PC-9 (cell line): ENCODE results near the gene LMX1B. TPM values are rescaled to one million over a fixed set of nuclear protein-coding genes. Genes with fewer than 3 reads are reported as not detected.

Experiments used
- BruUV-seq: library from RNA; stranded (reverse); fragments of 400-500 nt; replicated peaks from 2 replicates; lab custom pipeline; 2021; lab: Mats Ljungman, UMichigan
- CTCF ChIA-PET: fragments of 300-600 bp; sonication (Branson Sonifier 250); formaldehyde crosslinking; loops from one replicate; lab custom pipeline; 2022; ENCODE audit warnings: antibody characterized with exemption; lab: Charles Lee
- POLR2A ChIA-PET: fragments of 300-600 bp; sonication (Branson Sonifier 250); formaldehyde crosslinking; loops from one replicate; lab custom pipeline; 2022; ENCODE audit warnings: antibody characterized with exemption; ENCODE audit not compliant: unreplicated experiment; lab: Charles Lee
- DNase-seq, 2 experiments: peaks; one replicate each; pipeline versions ENCODE4 v3.0.0 to v3.0.0-alpha.2; 2015 to 2022; ENCODE audit warnings: mixed read lengths in 1 of 2
- H2AFZ ChIP-seq: fragments of 200-600 bp; sonication (generic); 2 replicates; pipeline ENCODE4 v1.8.1; 2017; ENCODE audit warnings: antibody characterized with exemption
- H3F3A ChIP-seq: fragments of 200-600 bp; sonication (generic); 2 replicates; pipeline ENCODE4 v1.8.1; 2017; ENCODE audit warnings: antibody characterized with exemption, mild to moderate bottlenecking, low read depth; ENCODE audit not compliant: insufficient read depth
- H3K27ac ChIP-seq: fragments of 200-600 bp; sonication (generic); 2 replicates; pipeline ENCODE4 v1.6.1; 2016; ENCODE audit warnings: mixed run types
- H3K27me3 ChIP-seq: fragments of 200-600 bp; sonication (generic); 2 replicates; pipeline ENCODE4 v1.6.1; 2016; ENCODE audit warnings: low read depth, mixed run types; ENCODE audit not compliant: insufficient read depth
- H3K36me3 ChIP-seq: fragments of 200-600 bp; sonication (generic); 2 replicates; pipeline ENCODE4 v1.6.1; 2016; ENCODE audit warnings: low read depth, mixed run types
- H3K4me1 ChIP-seq: fragments of 200-600 bp; sonication (generic); replicated peaks from 2 replicates; pipeline ENCODE4 v1.6.1; 2016; ENCODE audit warnings: mixed run types; ENCODE audit not compliant: insufficient read depth
- H3K4me2 ChIP-seq: fragments of 200-600 bp; sonication (generic); 2 replicates; pipeline ENCODE4 v1.6.1; 2017; ENCODE audit warnings: mixed run types
- H3K4me3 ChIP-seq: fragments of 200-600 bp; sonication (generic); 2 replicates; pipeline ENCODE4 v1.6.1; 2016; ENCODE audit warnings: mixed run types
- H3K79me2 ChIP-seq: fragments of 200-600 bp; sonication (generic); 2 replicates; pipeline ENCODE4 v1.6.1; 2017; ENCODE audit warnings: low read depth, mixed run types
- H3K9me2 ChIP-seq: fragments of 200-600 bp; sonication (generic); 2 replicates; pipeline ENCODE4 v1.8.1; 2017; ENCODE audit warnings: mild to moderate bottlenecking; ENCODE audit not compliant: insufficient read depth
- H3K9me3 ChIP-seq: fragments of 200-600 bp; sonication (generic); 2 replicates; pipeline ENCODE4 v1.8.1; 2016; ENCODE audit warnings: low read depth; ENCODE audit not compliant: insufficient read depth
- H4K20me1 ChIP-seq: fragments of 200-600 bp; sonication (generic); 2 replicates; pipeline ENCODE4 v1.8.1; 2017; ENCODE audit not compliant: insufficient read depth
- CTCF ChIP-seq: fragments of 200-600 bp; sonication (generic); conservative IDR thresholded peaks from 2 replicates; pipeline ENCODE4 v1.6.1; 2017; ENCODE audit warnings: mixed run types, antibody characterized with exemption, mild to moderate bottlenecking, moderate library complexity
- EZH2 ChIP-seq: fragments of 200-600 bp; sonication (generic); IDR thresholded peaks from 2 replicates; pipeline ENCODE4 v1.8.0; 2017; ENCODE audit warnings: antibody characterized with exemption, low read depth
- intact Hi-C: fragments of 100-400 bp; cut with micrococcal nuclease; formaldehyde crosslinking; loops from one replicate; pipeline ENCODE4 v1.10.0; 2022; ENCODE audit not compliant: unreplicated experiment
- total RNA-seq: library from RNA; stranded (reverse); gene quantifications from 2 replicates; pipeline ENCODE4 v1.2.3, GENCODE V29; 2021

The LMX1B gene
- total RNA-seq, 1 experiment from 2014 or later, result not detected

- no peaks in the 10 kb centered on the region for H4K20me1 ChIP-seq
- H3K4me3 ChIP-seq, result no peak overlapping the region
- DNase-seq, result no peak
- ChIA-PET CTCF (interaction anchor here (1.0 kb wide), 1 partner anchor 64 kb away, joined by 3 read pairs; no protein-coding TSS in a partner anchor), POLR2A (no interaction called here)
- H2AFZ ChIP-seq, result no peak overlapping the region
- no peaks in the 10 kb centered on the region for H3K36me3 ChIP-seq
- no peak overlapping the region for H3K4me2 ChIP-seq
- H3K79me2 ChIP-seq, result no peaks in the 10 kb centered on the region
- intact Hi-C loops, result no loop called here
- peaks cover 67% of the 10 kb centered on the region for H3K27me3 ChIP-seq
- BruUV-seq, result no TSS peak
- no peaks in the 10 kb centered on the region for H3K4me1 ChIP-seq
- H3F3A ChIP-seq, result no peaks in the 10 kb centered on the region
- no peak overlapping the region for H3K27ac ChIP-seq
- TF ChIP-seq CTCF (no peak), EZH2 (no peak)
- no peaks in the 10 kb centered on the region for H3K9me3 ChIP-seq
- H3K9me2 ChIP-seq, result no peaks in the 10 kb centered on the region
Measured at GRCh38 chr9:126626127-126626925, 12.6 kb downstream of the LMX1B start.

DNA sequence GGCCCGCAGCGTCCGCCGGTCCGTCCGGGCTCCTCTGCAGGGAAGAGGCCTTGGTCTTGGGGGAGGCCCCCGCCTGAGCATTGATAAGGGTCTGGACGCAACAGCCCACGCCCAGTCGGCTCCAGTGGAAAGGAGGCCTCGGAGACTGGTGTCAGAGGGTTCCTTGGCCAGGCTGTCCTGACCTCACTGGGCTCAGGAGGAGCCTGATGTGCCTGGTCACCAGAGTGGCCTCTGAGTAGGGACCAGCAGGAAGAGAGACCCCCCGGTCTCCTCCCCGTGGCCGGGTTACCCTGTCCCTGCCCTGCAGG is 13.2 kb downstream of the LMX1B start:
- no TSS peak for BruUV-seq
- intact Hi-C loops, result no loop called here
- Histone ChIP-seq H2AFZ (no peak overlapping the region), H4K20me1 (no peaks in the 10 kb centered on the region), H3K4me3 (no peak overlapping the region), H3K79me2 (no peaks in the 10 kb centered on the region), H3K9me2 (no peaks in the 10 kb centered on the region), H3K27me3 (peaks cover 61% of the 10 kb centered on the region), H3K27ac (no peak overlapping the region), H3K36me3 (no peaks in the 10 kb centered on the region), H3K9me3 (no peaks in the 10 kb centered on the region), H3K4me2 (no peak overlapping the region), H3K4me1 (no peaks in the 10 kb centered on the region), H3F3A (no peaks in the 10 kb centered on the region)
- ChIA-PET CTCF (interaction anchor here (1.0 kb wide), 1 partner anchor 64 kb away, joined by 3 read pairs; no protein-coding TSS in a partner anchor), POLR2A (no interaction called here)
- TF ChIP-seq CTCF, result no peak
- TF ChIP-seq EZH2, result no peak
- no peak for DNase-seq

DNA sequence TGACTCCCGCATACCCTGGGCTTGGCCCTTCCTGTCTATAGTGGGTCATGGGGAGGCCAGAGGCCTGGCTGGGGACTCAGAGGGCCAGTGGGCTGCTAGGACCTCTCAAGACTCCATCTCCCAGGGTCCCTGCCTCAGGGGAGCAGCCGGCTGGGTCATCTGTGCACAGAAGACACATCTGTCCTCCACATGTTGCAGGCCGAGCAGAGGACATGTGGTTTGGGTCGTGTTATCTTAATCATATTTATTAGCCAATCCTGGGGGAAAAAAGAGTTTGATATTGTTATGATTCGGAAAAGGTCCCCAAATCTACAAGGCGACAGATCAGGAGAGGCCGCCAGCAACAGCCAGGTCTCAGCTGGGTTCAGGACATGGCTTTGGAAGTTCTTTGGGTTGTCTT is 14.4 kb downstream of the LMX1B start:
- intact Hi-C loops, result no loop called here
- no peak overlapping the region for H3K27ac ChIP-seq
- no peaks in the 10 kb centered on the region for H3K9me2 ChIP-seq
- no peaks in the 10 kb centered on the region for H3K79me2 ChIP-seq
- H3K4me1 ChIP-seq, result no peaks in the 10 kb centered on the region
- H3K4me2 ChIP-seq, result no peak overlapping the region
- ChIA-PET POLR2A (no interaction called here), CTCF (no interaction called here)
- H3F3A ChIP-seq, result no peaks in the 10 kb centered on the region
- H3K36me3 ChIP-seq, result no peaks in the 10 kb centered on the region
- no peaks in the 10 kb centered on the region for H4K20me1 ChIP-seq
- DNase-seq, result no peak
- H3K9me3 ChIP-seq, result no peaks in the 10 kb centered on the region
- no peak overlapping the region for H2AFZ ChIP-seq
- no peak overlapping the region for H3K4me3 ChIP-seq
- H3K27me3 ChIP-seq, result peaks cover 59% of the 10 kb centered on the region
- no TSS peak for BruUV-seq
- TF ChIP-seq CTCF (no peak), EZH2 (no peak)
